GM19328 (cell line): Measurements from ENCODE around the gene LSM7.
"Not testable (repeated sequence)": the region's sequence is repeated elsewhere in the genome, so short reads cannot be mapped to it uniquely, and the experiment has no call there.

Source experiments
- ATAC-seq: cut with Tn5 transposase; IDR thresholded peaks from one replicate; pipeline ENCODE4 v1.9.1; 2021; ENCODE audit warnings: mild to moderate bottlenecking, moderate library complexity; ENCODE audit not compliant: unreplicated experiment

LSM7 gene

DNA sequence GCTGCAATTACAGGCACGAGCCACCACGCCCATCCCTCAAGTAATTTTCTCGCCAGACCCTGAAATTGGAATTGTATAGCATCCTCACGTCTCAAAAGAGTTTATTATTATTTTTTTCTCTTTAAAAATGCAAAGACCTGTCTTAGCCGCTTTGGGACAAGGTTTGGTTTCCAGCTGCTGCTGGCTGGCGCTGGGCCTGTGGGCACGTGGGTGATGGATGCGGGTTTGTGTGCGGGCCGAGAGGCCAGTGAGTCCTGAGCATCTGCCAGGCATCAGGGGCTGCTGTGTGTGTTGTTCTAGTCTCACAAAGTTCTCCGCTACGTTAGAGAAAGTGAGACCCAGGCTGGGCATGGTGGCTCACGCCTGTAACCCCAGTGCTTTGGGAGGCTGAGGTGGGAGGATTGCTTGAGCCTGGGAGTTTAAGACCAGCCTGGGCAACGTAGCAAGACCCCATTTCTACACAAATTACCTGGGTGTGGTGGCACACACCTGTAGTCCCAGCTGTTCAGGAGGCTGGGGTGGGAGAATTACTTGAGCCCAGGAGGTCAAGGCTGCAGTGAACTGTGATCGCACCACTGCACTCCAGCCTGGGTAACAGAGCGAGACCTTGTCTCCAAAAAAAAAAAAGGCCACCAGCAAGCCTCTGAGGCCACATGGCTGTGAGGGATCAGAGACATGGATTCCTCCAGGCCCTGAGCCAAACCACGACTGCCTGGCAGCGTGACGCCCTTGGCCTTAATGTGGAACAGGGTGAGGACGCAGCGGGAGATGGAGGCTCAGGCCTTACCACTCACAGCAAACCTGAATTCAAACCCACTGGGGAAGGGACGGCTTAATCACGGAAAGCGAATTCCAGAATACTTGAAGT is 27.0 kb upstream of the LSM7 start:
- ATAC-seq, result no peak

DNA sequence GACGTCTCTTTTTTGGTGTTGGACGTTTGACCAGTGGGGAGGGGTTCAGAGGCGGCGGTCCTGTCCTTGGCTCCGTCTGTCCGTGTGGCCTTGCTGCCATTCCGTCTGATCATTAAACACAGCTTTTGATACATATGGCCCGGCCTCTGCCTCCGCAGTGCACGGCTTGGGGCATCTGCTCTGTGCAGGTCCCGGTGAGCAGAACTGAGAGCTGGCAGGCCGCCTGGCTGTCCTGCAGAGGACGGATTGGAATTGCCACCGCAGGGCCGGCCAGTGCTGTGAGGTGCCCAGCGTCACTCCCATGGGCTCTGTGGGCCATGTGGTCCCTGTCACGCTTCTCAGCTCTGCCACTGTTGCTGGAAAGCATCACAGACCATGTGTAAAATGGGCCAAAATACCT is 26.3 kb upstream of the LSM7 start:
- no peak for ATAC-seq

DNA sequence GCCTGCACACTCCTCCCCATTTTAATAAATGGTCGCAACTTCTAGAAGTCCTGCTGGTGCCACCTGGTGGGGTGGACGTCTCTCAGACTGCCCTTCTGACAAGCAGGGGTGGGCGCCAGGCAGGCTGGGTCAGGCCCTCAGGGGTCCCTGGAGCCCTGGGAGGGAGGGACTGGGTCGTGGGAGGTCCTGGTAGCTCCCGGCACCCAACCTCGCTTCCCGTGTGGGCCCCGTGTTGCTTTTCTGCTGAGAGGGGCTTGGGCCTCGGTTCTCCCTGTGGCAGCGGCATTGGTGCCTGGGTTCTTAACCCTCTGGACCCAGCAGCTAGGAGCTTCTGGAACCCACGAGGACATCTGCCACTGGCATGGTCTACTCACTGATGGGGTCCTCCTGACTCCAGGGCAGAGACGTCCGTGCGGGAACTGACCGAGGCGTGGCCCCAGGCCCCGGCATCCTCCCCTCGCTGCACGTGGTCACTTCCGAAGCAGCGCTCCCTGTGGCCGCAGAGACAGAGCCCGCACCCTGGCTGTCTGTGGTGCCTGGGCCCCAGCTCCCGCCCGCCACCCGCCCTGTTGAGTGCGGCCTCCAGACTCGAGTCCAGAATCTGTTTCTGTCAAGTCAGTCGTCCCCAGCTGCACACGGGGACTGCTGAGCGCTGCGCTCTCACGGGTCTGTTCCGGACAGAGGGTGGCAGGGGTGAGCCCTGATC is 25.7 kb upstream of the LSM7 start:
- ATAC-seq, result no peak

DNA sequence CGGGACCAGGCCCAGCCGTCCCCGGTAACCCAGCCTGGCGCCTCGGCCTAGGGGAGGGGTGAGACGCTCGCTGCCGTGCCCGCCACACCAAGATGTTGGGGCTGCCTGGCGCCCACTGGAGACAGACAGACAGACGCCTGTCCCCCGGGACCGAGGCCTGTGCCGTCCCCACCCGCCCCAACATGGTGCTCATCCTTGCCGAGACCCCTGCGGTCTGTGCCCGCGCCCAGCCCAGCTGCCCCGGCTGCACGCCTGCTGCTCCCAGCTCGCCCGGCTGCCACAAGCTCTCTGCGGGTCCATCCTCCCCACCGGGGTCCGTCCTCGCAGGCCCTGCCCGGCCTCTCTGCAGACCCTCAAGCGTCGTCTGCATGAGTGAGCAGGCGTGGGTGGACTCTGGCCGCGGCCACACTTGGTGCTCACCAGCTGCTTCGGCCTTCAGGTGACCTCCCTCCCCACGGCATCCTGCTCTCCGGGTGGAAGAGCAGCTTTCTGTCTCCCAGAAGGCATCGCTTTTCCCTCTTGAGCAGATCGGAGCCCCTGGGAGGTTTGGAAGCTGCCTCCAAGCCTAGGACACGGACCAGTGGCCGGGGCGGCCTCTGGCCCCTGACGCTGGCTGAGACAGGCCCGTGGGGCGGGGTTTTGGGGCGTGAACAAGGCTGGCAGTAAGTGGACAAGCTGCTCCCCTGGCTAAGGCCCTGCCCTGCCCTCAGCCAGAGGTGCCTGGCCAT is 24.9 kb upstream of the LSM7 start:
- no peak for ATAC-seq

DNA sequence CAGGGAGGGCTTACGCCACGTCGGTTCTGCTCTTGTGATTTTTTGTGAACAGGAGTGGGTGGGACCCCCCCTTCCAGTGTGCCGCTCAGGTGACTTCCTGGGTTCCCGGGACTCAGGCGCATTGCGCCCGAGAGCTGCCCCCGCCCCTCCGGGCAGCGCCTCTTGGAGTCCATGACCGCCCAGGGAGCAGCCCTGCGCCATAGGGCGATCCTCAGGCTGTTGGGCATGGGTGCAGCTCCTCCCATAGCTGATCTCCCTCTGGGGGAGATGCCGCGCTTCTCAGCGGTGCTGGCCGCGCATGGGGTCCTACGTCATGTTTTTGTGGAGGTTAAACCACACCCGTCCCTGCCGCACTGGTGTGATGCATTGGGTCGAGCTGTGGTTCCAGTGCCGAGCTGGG is 23.7 kb upstream of the LSM7 start:
- ATAC-seq, result no peak

DNA sequence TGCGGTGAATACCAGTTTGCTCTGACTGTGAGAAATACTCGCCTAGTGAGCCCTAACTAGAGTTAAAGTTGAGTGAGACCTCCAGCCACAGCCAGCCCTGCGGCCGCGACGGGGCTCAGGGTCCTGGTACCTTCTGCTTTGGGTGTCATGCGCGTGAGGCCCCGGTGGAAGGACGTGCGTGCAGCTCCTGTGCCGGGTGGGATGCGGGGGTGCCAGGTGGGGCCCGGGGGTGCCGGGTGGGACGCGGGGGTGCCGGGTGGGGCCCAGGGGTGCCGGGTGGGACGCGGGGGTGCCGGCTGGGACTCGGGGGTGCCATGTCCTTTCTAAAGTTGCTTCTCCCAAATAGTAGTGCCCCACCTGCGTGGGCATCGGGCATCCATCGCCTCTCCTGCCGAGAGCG is 23.2 kb upstream of the LSM7 start:
- ATAC-seq, result no peak

DNA sequence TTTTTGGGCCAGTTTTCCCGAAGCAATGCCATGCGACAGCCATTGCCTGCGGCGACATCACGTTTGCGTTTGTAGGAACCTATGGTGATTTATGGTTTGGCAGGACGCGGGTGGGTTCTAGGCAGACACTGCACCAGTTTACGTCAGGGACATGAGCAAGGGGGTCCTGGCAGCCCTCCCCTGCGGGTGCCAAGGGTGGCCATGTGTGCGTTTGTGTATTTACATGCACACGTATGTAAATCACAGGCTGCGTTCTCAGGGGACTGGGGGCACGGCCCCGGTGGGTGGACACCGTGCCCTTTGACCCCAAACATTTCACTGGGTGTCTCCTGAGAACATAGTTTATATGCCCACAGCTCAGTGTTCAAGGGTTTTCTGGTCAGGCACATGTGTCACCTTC is 22.3 kb upstream of the LSM7 start:
- ATAC-seq, result no peak

DNA sequence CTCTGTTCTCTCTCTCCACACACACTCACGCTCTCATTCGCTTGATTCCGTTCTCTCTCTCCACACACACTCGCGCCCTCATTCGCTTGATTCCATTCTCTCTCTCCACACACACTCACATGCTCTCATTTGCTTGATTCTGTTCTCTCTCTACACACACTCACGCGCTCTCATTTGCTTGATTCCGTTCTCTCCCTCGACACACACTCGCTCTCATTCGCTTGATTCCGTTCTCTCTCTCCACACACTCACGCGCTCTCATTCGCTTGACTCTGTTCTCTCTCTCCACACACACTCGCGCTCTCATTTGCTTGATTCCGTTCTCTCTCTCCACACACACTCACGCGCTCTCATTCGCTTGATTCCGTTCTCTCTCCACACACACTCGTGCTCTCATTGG is 21.4 kb upstream of the LSM7 start:
- not testable (repeated sequence) for ATAC-seq

DNA sequence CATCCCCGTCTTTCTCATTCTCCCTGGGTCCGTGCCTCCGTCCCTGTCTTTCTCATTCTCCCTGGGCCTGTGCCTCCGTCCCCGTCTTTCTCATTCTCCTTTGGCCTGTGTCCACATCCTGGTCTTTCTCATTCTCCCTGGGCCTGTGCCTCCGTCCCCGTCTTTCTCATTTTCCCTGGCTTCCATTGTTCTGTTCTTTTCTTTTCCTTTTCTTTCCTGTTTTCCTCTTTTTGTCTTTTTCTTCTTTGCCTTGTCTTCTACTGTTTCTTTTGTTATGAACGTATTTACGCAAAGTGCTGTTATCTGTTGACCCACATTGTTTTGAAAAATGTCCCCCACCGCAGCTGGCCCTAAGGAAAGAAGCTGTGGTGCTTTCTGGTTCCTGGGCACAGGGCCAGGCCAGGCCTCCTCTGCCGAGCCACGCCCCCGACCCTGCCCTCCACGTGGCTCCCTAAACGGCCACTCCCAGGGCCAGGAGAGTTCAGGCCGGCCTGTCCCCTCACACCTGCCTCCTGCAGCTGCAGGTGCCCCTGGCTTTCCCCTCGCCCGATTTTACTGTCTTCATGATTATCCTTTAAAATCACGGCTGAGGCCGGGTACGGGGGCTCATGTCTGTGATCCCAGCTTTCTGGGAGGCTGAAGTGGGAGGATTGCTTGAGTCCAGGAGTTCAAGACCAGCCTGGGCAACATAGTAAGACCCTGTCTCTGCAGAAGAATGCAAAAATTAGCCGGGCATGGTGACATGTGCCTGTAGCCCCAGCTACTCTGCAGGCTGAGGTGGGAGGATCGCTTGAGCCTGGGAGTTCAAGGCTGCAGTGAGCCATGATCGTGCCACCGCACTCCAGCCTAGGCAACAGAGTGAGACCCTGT is 17.6 kb upstream of the LSM7 start:
- no peak for ATAC-seq

DNA sequence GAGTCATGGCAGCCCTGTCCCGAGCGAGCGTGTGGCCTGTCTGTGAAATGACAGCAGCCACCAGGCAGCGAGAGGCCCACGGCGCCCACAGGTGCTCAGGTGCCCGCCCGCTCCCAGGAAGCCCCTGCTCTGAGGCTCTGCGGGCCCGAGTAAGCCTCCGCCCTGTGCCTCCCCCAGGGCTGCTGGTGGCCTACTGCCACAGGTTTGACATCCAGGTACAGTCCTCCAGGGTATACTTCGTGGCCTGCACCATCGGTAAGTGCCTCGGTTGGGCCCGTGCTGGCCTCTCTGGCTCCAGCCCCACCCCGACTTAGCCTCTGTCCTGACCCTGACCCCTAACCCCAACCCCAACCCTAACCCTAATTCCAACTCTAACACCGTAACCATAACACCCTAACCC is 16.7 kb upstream of the LSM7 start:
- ATAC-seq, result no peak

DNA sequence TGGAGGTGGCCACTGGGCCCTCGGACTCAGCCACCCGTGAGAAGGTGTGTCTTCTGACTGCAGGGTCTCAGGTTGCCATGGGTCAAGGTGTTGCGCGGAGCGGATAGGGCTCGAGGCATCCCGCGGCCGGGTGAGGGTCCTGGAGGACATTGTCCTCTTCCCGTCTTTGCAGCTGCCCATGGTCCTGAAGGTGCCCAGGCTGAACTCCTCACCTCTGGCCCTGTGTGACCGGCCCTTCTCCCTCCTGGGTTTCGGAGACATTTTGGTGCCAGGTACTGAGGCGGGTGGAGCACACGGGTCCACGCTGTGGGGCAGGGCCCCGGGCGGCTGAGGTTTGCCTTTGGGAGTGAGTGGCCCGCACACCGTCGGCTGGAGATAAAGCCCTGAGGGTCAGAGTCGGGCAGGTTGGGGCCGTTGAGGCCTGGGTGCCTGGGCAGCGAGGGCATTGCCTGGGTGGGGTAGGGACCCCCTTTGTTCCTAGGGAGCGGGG is 16.0 kb upstream of the LSM7 start:
- no peak for ATAC-seq

DNA sequence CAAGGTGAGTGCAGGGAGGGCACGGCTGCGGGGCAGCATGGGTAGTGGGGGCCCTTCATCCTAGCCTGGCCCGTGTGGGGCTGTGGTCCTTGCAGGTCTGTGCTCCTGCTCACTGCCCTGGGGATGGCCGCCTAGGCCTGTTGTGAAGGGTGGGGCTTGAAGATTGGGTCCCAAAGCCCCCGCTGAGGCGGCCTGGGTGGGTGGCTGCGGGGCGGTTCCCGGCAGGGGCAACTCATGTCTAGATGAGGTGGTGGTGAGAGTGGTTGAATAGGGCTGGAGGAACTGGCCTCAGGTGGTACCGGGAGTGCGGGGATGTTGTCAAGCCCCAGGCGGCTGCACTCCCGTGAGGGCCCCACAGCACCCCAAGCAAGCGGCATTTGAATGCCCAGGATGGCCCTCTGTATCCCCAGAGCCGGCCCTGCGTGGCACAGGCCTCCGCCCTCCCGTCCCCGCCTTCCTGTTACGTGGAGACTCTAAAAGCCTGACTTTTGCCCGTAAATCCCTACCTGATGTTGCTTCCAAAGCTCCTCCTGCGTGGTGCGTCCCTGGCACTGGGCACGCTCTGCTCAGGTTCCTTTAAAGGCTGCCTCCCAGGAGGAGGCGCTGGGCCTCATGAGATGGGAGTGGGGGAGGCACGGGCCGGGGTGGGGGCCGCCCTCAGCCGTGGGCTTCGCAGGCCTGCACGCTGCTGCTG is 15.1 kb upstream of the LSM7 start:
- no peak for ATAC-seq

DNA sequence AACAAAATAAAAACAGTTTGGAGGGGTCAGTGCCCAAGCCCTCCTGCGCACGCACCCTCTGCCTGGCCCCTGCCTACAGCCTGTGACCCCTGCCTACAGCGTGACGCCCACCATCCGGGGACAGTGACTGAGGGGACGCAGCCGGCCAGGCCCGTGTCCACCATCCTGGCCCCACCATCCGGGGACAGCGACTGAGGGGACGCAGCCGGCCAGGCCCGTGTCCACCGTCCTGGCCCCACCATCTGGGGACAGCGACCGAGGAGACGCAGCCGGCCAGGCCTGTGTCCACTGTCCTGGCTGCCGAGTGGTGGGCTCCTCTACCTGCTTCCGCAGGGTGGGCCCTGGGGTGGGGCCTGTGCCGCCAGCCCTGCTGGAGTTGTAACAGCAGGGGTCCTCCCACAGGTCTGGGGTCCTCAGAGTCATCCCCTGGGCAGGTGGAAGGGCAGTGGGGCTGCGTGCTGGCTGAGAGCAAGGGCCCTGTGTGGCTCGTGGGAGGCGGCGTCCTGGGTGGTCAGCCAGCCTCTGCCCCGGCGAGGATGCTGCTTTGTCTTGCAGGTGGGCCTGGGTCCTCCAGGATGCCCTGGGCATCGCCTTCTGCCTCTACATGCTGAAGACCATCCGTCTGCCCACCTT is 14.4 kb upstream of the LSM7 start:
- no peak for ATAC-seq

DNA sequence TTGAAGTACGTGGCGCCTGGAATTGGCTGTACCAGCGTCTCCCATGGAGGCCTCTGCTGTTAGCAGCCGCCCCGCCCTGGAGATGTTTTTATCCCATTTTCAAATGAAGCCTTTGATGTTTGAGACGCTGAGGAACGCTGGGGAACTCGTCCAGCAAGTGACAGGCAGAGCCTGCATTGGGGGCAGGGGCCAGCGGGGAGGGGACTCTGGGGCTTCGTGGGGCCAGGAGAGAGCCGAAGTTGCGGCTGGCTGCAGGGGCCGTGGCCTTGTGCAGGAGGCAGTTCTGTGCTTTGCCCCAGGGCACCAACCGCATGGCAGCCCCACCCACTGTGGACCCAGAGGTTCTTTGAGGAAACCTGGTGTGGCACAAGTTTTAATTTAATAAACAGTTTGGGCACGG is 13.6 kb upstream of the LSM7 start:
- ATAC-seq, result no peak

DNA sequence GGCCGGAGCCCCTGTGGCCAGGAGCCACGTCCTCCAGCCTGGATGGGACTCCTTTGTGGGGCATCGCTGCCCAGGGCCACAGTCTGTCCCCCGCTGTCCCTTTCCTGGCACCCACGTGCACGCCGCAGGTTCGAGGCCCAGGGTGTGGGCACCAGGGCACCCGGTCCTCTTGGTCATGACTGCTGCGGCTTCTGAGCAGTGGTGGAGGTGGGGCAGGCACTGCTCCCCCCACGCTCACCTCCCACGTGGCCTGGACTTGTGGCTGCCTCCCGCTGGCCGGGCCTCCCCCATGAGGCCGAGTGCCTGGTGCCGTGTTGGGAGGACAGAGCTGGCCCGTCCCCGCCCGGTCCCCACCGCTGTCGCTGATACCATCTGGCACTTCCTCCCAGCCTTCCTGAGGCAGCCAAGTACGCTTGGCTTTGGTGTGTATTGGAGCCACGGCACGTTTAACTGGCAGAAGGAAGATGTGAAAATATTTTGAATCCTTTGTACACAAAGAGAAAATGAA is 12.9 kb upstream of the LSM7 start:
- no peak for ATAC-seq

DNA sequence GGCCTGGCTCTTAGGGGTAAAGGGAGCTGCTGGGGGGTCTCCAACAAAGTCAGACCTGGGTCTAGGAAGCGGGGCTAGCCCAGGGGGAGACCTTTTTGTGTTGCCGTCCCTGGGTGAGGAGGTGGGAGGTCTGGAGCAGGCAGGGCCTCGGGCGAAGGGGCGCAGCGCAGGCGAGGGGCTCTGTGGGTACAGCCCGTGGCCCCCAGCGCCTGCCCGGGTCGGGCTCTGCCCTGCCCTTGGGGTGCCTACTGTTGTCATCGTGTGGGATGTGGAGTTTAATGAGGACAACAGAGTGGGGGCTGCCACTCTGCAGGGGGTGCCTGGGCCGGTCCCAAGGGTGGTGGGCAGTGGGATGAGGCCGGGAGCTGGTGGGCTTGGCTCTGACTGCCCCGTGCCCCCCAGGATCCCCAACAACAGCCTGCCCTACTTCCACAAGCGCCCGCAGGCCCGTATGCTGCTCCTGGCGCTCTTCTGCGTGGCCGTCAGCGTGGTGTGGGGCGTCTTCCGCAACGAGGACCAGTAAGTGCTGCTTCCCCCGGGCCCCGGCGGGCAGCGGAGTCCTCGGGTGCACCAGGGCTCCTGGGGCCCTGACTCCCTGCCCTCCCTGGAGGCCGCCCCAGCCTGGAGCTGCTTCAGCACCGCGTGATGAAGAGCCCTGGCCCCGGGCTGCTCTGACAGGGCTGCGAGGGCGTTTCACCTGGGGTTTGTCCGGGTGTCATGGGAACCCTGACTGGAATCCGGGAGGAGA is 12.3 kb upstream of the LSM7 start:
- no peak for ATAC-seq

DNA sequence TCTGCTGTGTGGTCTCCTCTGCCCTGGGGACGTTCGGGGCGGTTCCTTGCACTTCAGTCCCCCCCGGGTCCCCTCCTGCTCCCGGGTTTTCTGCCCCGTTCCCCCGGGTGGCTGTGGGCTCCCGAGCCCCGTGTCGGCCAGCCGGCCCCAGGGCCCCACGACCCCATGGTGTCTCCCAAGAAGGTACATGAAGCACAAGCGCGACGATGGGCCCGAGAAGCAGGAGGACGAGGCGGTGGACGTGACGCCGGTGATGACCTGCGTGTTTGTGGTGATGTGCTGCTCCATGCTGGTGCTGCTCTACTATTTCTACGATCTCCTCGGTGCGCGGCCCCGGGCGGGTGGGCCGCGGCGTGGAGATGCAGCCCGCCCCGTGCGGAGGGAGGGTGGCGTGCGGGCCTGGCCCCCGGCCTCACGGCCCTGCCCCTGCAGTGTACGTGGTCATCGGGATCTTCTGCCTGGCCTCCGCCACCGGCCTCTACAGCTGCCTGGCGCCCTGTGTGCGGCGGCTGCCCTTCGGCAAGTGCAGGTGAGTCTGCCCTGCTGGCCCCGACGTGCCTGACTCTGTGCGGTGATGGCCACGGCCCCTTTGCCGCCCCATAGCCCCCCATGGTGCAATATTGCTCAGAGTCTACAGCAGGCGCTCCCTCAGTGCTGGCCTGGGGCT is 11.4 kb upstream of the LSM7 start:
- no peak for ATAC-seq
